ENCODE measurements around the gene NTN1. TPM values are rescaled to one million over a fixed set of nuclear protein-coding genes. Genes with fewer than 3 reads are reported as not detected.

Gene NTN1
- total and polyA plus RNA-seq, 2 of the 4 experiments (the other 2 are of a cell fraction): under 0.01 to 0.07 TPM

DNA sequence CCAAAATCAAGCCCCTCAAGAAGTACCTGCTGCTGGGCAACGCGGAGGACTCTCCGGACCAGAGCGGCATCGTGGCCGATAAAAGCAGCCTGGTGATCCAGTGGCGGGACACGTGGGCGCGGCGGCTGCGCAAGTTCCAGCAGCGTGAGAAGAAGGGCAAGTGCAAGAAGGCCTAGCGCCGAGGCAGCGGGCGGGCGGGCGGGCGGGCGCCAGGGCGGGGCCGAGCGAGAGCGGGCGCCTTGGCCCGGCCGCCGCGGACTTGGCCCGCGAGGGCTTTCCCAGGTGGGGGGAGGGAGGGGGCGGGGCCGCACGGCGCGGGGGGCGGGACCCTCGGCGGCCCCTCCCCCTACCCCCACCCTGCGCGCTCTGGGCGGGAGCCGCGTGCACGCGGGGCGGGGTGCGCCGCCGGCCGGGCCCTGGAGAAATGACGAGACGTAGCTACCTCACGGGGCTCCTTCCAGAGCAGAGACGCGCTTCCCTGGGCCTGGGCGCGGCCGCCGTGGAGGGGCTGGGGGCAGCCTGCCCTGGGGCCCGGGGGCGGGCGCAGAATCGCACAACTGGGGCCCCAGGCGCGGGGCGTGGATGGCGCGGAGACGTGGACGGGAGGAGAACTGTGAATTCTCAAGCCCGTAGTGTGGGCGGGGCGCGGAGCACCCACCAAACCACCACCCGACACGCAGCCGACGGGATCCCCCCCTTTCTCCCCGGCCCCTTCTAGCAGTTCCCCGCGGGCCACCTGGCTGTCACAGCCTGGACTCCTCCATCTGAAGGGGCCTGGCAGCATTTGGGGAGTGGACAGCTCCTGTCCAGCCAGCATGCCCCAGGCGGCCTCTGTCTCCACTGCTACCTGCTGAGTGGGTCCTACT, 218.7 kb downstream of the NTN1 start:
- Histone ChIP-seq H3K14ac (replicated peaks; ENCODE audit: low read depth, low read length) (peak overlapping the region; percentile 72; the same call in 1 of the 2 replicates), H3K9me3 (ENCODE audit: control insufficient read depth, insufficient read depth, low read length) (no peaks in the 10 kb centered on the region), H2BK15ac (ENCODE audit: low read depth, low read length) (no peak overlapping the region; the same call in 2 of the 3 replicates), H2AK9ac (replicated peaks; ENCODE audit: low read depth, low read length, poor library complexity) (peak overlapping the region; percentile 67), H2BK120ac (ENCODE audit: low read depth, low read length) (no peak overlapping the region), H4K5ac (ENCODE audit: low read depth, low read length) (peak overlapping the region; percentile 27; the same call in 1 of the 2 replicates), H3K18ac (ENCODE audit: low read depth, low read length) (peak overlapping the region; percentile 3; the same call in 1 of the 2 replicates), H3K9me1 (ENCODE audit: insufficient read depth, low read length) (peaks cover 12% of the 10 kb centered on the region), H3K9ac (ENCODE audit: low read depth, low read length) (peak overlapping the region; percentile 20), H3K4me1 (ENCODE audit: control insufficient read depth, insufficient read depth, low read length) (peaks cover 27% of the 10 kb centered on the region), H2AFZ (replicated peaks; ENCODE audit: low read length, poor library complexity) (peak overlapping the region; percentile 97), H3K27me3 (ENCODE audit: control insufficient read depth, insufficient read depth, low read length) (no peaks in the 10 kb centered on the region), H3K56ac (ENCODE audit: extremely low read depth, insufficient read depth, low read length) (no peak overlapping the region), H4K20me1 (ENCODE audit: insufficient read depth, low read length) (no peaks in the 10 kb centered on the region; the same call in 1 of the 2 replicates), H3K23ac (ENCODE audit: low read depth, low read length) (peak overlapping the region; percentile 52), H3K79me1 (ENCODE audit: low read depth in 1 of 2, low read length in 2 of 2) (no peaks in the 10 kb centered on the region), H3K4ac (ENCODE audit: low read depth, low read length) (peak overlapping the region; percentile 74), H4K8ac (ENCODE audit: low read depth in 2 of 2, low read length in 2 of 2) (peak overlapping the region; percentile 40 to 77; a peak in 3 of 4 replicates), H2BK5ac (ENCODE audit: low read depth, low read length, poor library complexity, severe bottlenecking) (peak overlapping the region; percentile 25), H3K27ac (ENCODE audit: insufficient read depth, low read length) (peak overlapping the region; percentile 11), H3K4me3 (ENCODE audit: insufficient read depth, low read depth, low read length) (peak overlapping the region; percentile 22; the same call in 1 of the 2 replicates), H2AK5ac (ENCODE audit: low read depth, low read length) (peak overlapping the region; percentile 70), H2BK20ac (ENCODE audit: low read depth, low read length) (0 out of 2 replicates have a peak overlapping the region, but pooled peaks have one; percentile 47), H3K4me2 (ENCODE audit: low read depth, low read length) (peak overlapping the region; percentile 86), H4K91ac (ENCODE audit: insufficient read depth, low read depth, low read length) (peak overlapping the region; percentile 34), H3K36me3 (ENCODE audit: control insufficient read depth, insufficient read depth, low read length) (no peaks in the 10 kb centered on the region)
- TF ChIP-seq, protein P1, sequence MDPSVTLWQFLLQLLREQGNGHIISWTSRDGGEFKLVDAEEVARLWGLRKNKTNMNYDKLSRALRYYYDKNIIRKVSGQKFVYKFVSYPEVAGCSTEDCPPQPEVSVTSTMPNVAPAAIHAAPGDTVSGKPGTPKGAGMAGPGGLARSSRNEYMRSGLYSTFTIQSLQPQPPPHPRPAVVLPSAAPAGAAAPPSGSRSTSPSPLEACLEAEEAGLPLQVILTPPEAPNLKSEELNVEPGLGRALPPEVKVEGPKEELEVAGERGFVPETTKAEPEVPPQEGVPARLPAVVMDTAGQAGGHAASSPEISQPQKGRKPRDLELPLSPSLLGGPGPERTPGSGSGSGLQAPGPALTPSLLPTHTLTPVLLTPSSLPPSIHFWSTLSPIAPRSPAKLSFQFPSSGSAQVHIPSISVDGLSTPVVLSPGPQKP (IDR thresholded peaks at IDR 0.05; ENCODE audit: borderline replicate concordance, low read depth, low read length): no peak
- TF ChIP-seq, protein P2, sequence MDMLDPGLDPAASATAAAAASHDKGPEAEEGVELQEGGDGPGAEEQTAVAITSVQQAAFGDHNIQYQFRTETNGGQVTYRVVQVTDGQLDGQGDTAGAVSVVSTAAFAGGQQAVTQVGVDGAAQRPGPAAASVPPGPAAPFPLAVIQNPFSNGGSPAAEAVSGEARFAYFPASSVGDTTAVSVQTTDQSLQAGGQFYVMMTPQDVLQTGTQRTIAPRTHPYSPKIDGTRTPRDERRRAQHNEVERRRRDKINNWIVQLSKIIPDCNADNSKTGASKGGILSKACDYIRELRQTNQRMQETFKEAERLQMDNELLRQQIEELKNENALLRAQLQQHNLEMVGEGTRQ (IDR thresholded peaks at IDR 0.05; ENCODE audit: low read depth, low read length): peak; percentile 87
- TF ChIP-seq MAZ (IDR thresholded peaks at IDR 0.05; ENCODE audit: borderline replicate concordance, low read depth, low read length) (peak; percentile 75; the same call in 1 of the 2 replicates), RCOR1 (IDR thresholded peaks at IDR 0.05; ENCODE audit: insufficient replicate concordance, low read length) (no peak)
- BruUV-seq (replicated peaks): no TSS peak
- ChIA-PET POLR2A (ENCODE audit: unreplicated experiment) (no interaction called here), CTCF (no interaction called here)
- 4% methylated on average over 15 of the region's 84 CpGs; no CpG with 5 or more reads in 1 of the 2 experiments for whole genome bisulfite sequencing, 2 experiments (ENCODE audit: extremely low coverage in 2 of 2, insufficient read length in 1 of 2)
- intact Hi-C loops (cut with micrococcal nuclease): no loop called here
- DNase-seq (peak; percentile 39), ATAC-seq (ENCODE audit: low read depth) (peak; percentile 80)
- dilution Hi-C loops (cut with HindIII; ENCODE audit: low sequenced_read_pairs, unreplicated experiment): no loop called here
- in situ Hi-C loops (cut with MboI; ENCODE audit: low sequenced_read_pairs): no loop called here
